ENCODE results near the gene SUMF2.

GRCh38 chr7:56086761-56087160 is 22.7 kb downstream of the SUMF2 start:
- TF ChIP-seq CTCF (IDR thresholded peaks at IDR 0.05; ENCODE audit: poor library complexity, severe bottlenecking): no peak
- TF ChIP-seq MXI1 (conservative IDR thresholded peaks at IDR 0.05; ENCODE audit: poor library complexity, severe bottlenecking): no peak
- TF ChIP-seq EP300 (conservative IDR thresholded peaks at IDR 0.05; ENCODE audit: poor library complexity, severe bottlenecking): no peak

All from neural cell (in vitro differentiated cells).